ENCODE measurements around the gene CD63.

DNA sequence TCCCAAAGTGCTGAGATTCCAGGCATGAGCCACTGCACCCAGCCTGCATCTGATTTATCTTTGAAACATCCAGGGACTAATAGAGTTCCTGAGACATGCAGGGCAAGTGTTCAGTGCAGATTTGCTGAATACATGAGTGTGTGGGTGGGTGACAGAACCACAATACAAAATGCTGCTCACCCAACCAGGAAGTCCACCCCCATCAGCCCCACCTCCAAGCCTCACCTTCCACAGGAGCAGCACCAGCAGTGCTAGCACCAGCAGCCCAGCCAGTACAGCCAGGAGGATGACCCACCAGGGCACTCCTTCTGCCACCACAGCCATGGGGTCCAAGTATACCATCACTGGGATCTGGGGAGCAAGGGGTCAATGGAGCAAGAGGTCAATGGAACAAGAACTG is 41.1 kb downstream of the CD63 start:
- TF ChIP-seq, protein P1, sequence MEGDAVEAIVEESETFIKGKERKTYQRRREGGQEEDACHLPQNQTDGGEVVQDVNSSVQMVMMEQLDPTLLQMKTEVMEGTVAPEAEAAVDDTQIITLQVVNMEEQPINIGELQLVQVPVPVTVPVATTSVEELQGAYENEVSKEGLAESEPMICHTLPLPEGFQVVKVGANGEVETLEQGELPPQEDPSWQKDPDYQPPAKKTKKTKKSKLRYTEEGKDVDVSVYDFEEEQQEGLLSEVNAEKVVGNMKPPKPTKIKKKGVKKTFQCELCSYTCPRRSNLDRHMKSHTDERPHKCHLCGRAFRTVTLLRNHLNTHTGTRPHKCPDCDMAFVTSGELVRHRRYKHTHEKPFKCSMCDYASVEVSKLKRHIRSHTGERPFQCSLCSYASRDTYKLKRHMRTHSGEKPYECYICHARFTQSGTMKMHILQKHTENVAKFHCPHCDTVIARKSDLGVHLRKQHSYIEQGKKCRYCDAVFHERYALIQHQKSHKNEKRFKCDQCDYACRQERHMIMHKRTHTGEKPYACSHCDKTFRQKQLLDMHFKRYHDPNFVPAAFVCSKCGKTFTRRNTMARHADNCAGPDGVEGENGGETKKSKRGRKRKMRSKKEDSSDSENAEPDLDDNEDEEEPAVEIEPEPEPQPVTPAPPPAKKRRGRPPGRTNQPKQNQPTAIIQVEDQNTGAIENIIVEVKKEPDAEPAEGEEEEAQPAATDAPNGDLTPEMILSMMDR (IDR thresholded peaks at IDR 0.05) = no peak
- TF ChIP-seq POLR2A (IDR thresholded peaks at IDR 0.05) = no peak

Data from body of pancreas (tissue), 4 donors.